WERI-Rb-1 (cell line): Measurements from ENCODE around the gene ANO10.
"Not testable (repeated sequence)": the region's sequence is repeated elsewhere in the genome, so short reads cannot be mapped to it uniquely, and the experiment has no call there.

Experiments
- DNase-seq: peaks from one replicate; pipeline ENCODE4 v3.0.0-alpha.2; 2020
- H3K27ac ChIP-seq: fragments of 250-450 bp; sonication (Bioruptor Pico); 2 replicates; pipeline ENCODE4 v1.5.1; 2020; ENCODE audit warnings: mild to moderate bottlenecking, moderate library complexity
- H3K27me3 ChIP-seq: fragments of 250-450 bp; sonication (Bioruptor Pico); 2 replicates; pipeline ENCODE4 v1.5.1; 2021; ENCODE audit warnings: mild to moderate bottlenecking, low read depth, moderate library complexity; ENCODE audit not compliant: insufficient read depth, severe bottlenecking
- H3K36me3 ChIP-seq: fragments of 250-450 bp; sonication (Bioruptor Pico); 2 replicates; pipeline ENCODE4 v1.5.1; 2020; ENCODE audit warnings: mild to moderate bottlenecking, moderate library complexity
- H3K4me3 ChIP-seq: 2 replicates; pipeline ENCODE4 v1.5.1; 2011; ENCODE audit warnings: low read depth, mild to moderate bottlenecking, control low read depth, low read length
- H3K9me3 ChIP-seq: fragments of 250-450 bp; sonication (Bioruptor Pico); 2 replicates; pipeline ENCODE4 v1.5.1; 2021; ENCODE audit warnings: mild to moderate bottlenecking, moderate library complexity; ENCODE audit not compliant: severe bottlenecking
- CTCF ChIP-seq: IDR thresholded peaks from 2 replicates; pipeline ENCODE4 v1.5.1; 2011; ENCODE audit warnings: low read depth, mild to moderate bottlenecking, control low read depth, inconsistent platforms, low read length

Gene ANO10

GRCh38 chr3:43473737-43474136, 148.1 kb downstream of the ANO10 start:
- Histone ChIP-seq H3K27me3 (no peaks in the 10 kb centered on the region), H3K27ac (no peak overlapping the region), H3K4me3 (no peak overlapping the region), H3K9me3 (no peaks in the 10 kb centered on the region), H3K36me3 (no peaks in the 10 kb centered on the region)
- TF ChIP-seq CTCF: no peak
- DNase-seq: no peak

- Histone ChIP-seq H3K9me3 (no peaks in the 10 kb centered on the region), H3K27ac (no peak overlapping the region), H3K36me3 (no peaks in the 10 kb centered on the region), H3K27me3 (no peaks in the 10 kb centered on the region), H3K4me3 (no peak overlapping the region)
- TF ChIP-seq CTCF: no peak
- DNase-seq: no peak
These were observed 148.6 kb downstream of the ANO10 start for GRCh38 chr3:43473244-43473643.

GRCh38 chr3:43468133-43468532, 153.7 kb downstream of the ANO10 start:
- no peak for DNase-seq
- TF ChIP-seq CTCF: no peak
- H3K9me3 ChIP-seq: peaks cover under 1% of the 10 kb centered on the region
- no peak overlapping the region for H3K4me3 ChIP-seq
- no peak overlapping the region for H3K27ac ChIP-seq
- no peaks in the 10 kb centered on the region for H3K27me3 ChIP-seq
- no peaks in the 10 kb centered on the region for H3K36me3 ChIP-seq

- no peak for TF ChIP-seq CTCF
- no peak for DNase-seq
- no peak overlapping the region for H3K27ac ChIP-seq
These were observed 156.7 kb downstream of the ANO10 start for GRCh38 chr3:43465109-43465508.

GRCh38 chr3:43462566-43462965, 159.2 kb downstream of the ANO10 start:
- H3K27me3 ChIP-seq, H3K27ac ChIP-seq, H3K36me3 ChIP-seq, H3K4me3 ChIP-seq, H3K9me3 ChIP-seq, DNase-seq: not testable (repeated sequence)

More at GRCh38 chr3:43465109-43465508, 156.7 kb downstream of the ANO10 start:
- Histone ChIP-seq H3K36me3 (no peaks in the 10 kb centered on the region), H3K9me3 (peaks cover 6% of the 10 kb centered on the region), H3K27me3 (no peaks in the 10 kb centered on the region), H3K4me3 (no peak overlapping the region)

GRCh38 chr3:43461345-43461744, 160.5 kb downstream of the ANO10 start:
- Histone ChIP-seq H3K36me3 (no peaks in the 10 kb centered on the region), H3K27ac (no peak overlapping the region), H3K9me3 (peaks cover 6% of the 10 kb centered on the region), H3K27me3 (no peaks in the 10 kb centered on the region), H3K4me3 (no peak overlapping the region)
- TF ChIP-seq CTCF: no peak
- DNase-seq: no peak

- not testable (repeated sequence) for DNase-seq, H3K27ac ChIP-seq, H3K36me3 ChIP-seq, H3K9me3 ChIP-seq, H3K27me3 ChIP-seq, H3K4me3 ChIP-seq
These were observed 164.8 kb downstream of the ANO10 start for GRCh38 chr3:43457038-43457437.
